ENCODE measurements around the gene APOC1. TPM values are rescaled to one million over a fixed set of nuclear protein-coding genes. Genes with fewer than 3 reads are reported as not detected.

The APOC1 gene
- total RNA-seq, 1 experiment from 2014 or later: 250 TPM

DNA sequence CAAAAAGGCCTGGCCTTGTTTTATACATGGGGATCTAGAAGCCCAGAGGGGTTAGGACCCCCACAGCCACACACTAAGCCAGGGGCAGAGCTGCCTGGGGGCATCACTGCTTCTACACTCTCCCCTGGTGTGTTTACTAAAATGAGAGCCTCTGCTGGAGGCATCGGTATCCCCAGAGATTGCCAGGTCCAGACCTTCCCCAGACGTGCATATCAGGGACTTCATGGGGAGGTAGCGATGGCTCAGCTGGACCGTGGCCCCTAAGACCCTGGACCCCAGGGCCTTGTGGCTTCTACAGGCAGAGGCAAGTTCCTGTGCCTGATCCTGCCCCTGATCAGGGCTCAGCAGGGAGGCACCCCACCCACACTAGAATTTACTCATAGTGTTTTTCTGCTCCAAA lies 54.3 kb downstream of the APOC1 start:
- H3K27ac Mint-ChIP-seq (ENCODE audit: unreplicated experiment): no peak overlapping the region
- ChIA-PET POLR2A (no interaction called here), CTCF (no interaction called here)
- Histone ChIP-seq H3K4me1 (no peaks in the 10 kb centered on the region), H3K36me3 (ENCODE audit: control insufficient read depth, insufficient read depth, low read length) (no peaks in the 10 kb centered on the region; the same call in none of the 2 replicates), H3K4me3 (ENCODE audit: low read depth, low read length) (no peak overlapping the region), H3K27me3 (replicated peaks; ENCODE audit: control insufficient read depth, insufficient read depth, low read length) (no peaks in the 10 kb centered on the region), H3K9me3 (no peaks in the 10 kb centered on the region)
- TF ChIP-seq, protein P1, sequence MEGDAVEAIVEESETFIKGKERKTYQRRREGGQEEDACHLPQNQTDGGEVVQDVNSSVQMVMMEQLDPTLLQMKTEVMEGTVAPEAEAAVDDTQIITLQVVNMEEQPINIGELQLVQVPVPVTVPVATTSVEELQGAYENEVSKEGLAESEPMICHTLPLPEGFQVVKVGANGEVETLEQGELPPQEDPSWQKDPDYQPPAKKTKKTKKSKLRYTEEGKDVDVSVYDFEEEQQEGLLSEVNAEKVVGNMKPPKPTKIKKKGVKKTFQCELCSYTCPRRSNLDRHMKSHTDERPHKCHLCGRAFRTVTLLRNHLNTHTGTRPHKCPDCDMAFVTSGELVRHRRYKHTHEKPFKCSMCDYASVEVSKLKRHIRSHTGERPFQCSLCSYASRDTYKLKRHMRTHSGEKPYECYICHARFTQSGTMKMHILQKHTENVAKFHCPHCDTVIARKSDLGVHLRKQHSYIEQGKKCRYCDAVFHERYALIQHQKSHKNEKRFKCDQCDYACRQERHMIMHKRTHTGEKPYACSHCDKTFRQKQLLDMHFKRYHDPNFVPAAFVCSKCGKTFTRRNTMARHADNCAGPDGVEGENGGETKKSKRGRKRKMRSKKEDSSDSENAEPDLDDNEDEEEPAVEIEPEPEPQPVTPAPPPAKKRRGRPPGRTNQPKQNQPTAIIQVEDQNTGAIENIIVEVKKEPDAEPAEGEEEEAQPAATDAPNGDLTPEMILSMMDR (IDR thresholded peaks at IDR 0.05; ENCODE audit: insufficient read depth in 1 of 2, low read depth in 1 of 2, low read length in 1 of 2, severe bottlenecking in 1 of 2, unreplicated experiment in 1 of 2): no peak
- H3K27me3 Mint-ChIP-seq (ENCODE audit: insufficient read depth, unreplicated experiment): no peaks in the 10 kb centered on the region
- H3K9me3 Mint-ChIP-seq (ENCODE audit: unreplicated experiment): no peaks in the 10 kb centered on the region
- intact Hi-C loops (cut with micrococcal nuclease; ENCODE audit: unreplicated experiment): no loop called here
- H3K4me1 Mint-ChIP-seq (ENCODE audit: low read depth, unreplicated experiment): no peaks in the 10 kb centered on the region
- H3K4me3 Mint-ChIP-seq (ENCODE audit: unreplicated experiment): no peak overlapping the region
- no TSS peak for BruUV-seq (replicated peaks)
- no peak for DNase-seq
- peaks cover 63% of the 10 kb centered on the region for H3K36me3 Mint-ChIP-seq (ENCODE audit: insufficient read depth, unreplicated experiment)

Other genes with a start within 250 kb of the APOC1 start
- gene CEACAM19, start 243.1 kb upstream of the APOC1 start, total RNA-seq (2022): 2.9 and 3.3 TPM in 2 replicates
- gene CEACAM16, start 215.5 kb upstream of the APOC1 start, total RNA-seq (2022): not detected in 2 replicates
- gene BCL3, start 165.9 kb upstream of the APOC1 start, total RNA-seq (2022): 15.5 and 21.3 TPM in 2 replicates
- gene CBLC, start 136.7 kb upstream of the APOC1 start, total RNA-seq (2022): 42.3 and 43.6 TPM in 2 replicates
- 230 and 244 TPM in 2 replicates for gene BCAM, start 105.5 kb upstream of the APOC1 start, total RNA-seq (2022)
- 257 and 258 TPM in 2 replicates for gene NECTIN2, start 68.3 kb upstream of the APOC1 start, total RNA-seq (2022)
- 205 and 227 TPM in 2 replicates for gene TOMM40, start 23.4 kb upstream of the APOC1 start, total RNA-seq (2022)
- gene APOE, start 8.8 kb upstream of the APOC1 start, total RNA-seq (2022): 1,346 and 1,404 TPM in 2 replicates
- gene APOC4, start 27.6 kb downstream of the APOC1 start, total RNA-seq (2022): not detected in 2 replicates
- gene APOC2, start 31.4 kb downstream of the APOC1 start, total RNA-seq (2022): not detected in 2 replicates
- 144 and 159 TPM in 2 replicates for gene CLPTM1, start 40.8 kb downstream of the APOC1 start, total RNA-seq (2022)
- 6.3 and 10.2 TPM in 2 replicates for gene RELB, start 86.9 kb downstream of the APOC1 start, total RNA-seq (2022)
- 104 and 111 TPM in 2 replicates for gene CLASRP, start 124.4 kb downstream of the APOC1 start, total RNA-seq (2022)
- 8.4 and 9.4 TPM in 2 replicates for gene ZNF296, start 161.9 kb downstream of the APOC1 start, total RNA-seq (2022)
- 45.8 and 49.3 TPM in 2 replicates for gene GEMIN7, start 164.7 kb downstream of the APOC1 start, total RNA-seq (2022)
- gene PPP1R37, start 178.6 kb downstream of the APOC1 start, total RNA-seq (2022): 42.1 and 47.7 TPM in 2 replicates
- 2.4 and 2.9 TPM in 2 replicates for gene NKPD1, start 246.4 kb downstream of the APOC1 start, total RNA-seq (2022)

Data from Caco-2 (cell line).